Measurements from ENCODE around the gene PHYKPL. TPM values are rescaled to one million over a fixed set of nuclear protein-coding genes. Genes with fewer than 3 reads are reported as not detected.

Gene PHYKPL
- total and polyA plus RNA-seq, 11 donors, result 21.3 to 56.2 (median 38.6) TPM

GRCh38 chr5:178236126-178236525 lies 3.5 kb upstream of the PHYKPL start:
- Histone ChIP-seq H3K27ac (peak overlapping the region in 9 of 12 donors; percentile 23 to 87 (median 52)), H3K27me3 (no peaks in the 10 kb centered on the region), H3K9me3 (no peaks in the 10 kb centered on the region), H3K36me3 (no peaks in the 10 kb centered on the region), H3K4me3 (no peak overlapping the region), H3K4me1 (peaks cover 7 to 83% (median 52%) of the 10 kb centered on the region in 12 donors)
- peak in 1 of 5 donors; percentile 26 for DNase-seq
- TF ChIP-seq POLR2A (IDR thresholded peaks at IDR 0.05) (no peak), CTCF (IDR thresholded peaks at IDR 0.05) (no peak)
- ATAC-seq, result no peak
- 87 to 92% (median 90%) methylated on average over 9 of the region's 9 CpGs for WGBS, 4 donors
- intact Hi-C loops (cut with DNase I), result loop anchor here in 1 of 10 donors (5.0 to 10.0 kb wide), 2 partner anchors 311 to 499 kb away; partner anchors contain the start of gene ZNF354A

GRCh38 chr5:178235588-178235974 lies 3.0 kb upstream of the PHYKPL start:
- H3K27ac ChIP-seq, result peak overlapping the region in 1 of 12 donors; percentile 51
- WGBS, 4 donors, result 76 to 84% (median 78%) methylated on average over 3 of the region's 3 CpGs

GRCh38 chr5:178234750-178235587 lies 2.4 kb upstream of the PHYKPL start:
- H3K27me3 ChIP-seq, result no peaks in the 10 kb centered on the region
- H3K9me3 ChIP-seq, result no peaks in the 10 kb centered on the region
- ATAC-seq (peak in 1 of 4 donors; percentile 25), DNase-seq (peak; percentile 68 to 86 (median 71))
- no peak overlapping the region for H3K4me3 ChIP-seq
- peaks cover 0 to 9% (median 2%) of the 10 kb centered on the region in 9 donors for H3K36me3 ChIP-seq
- peak; percentile 63 to 84 (median 74) for TF ChIP-seq CTCF (IDR thresholded peaks at IDR 0.05)
- no peak for TF ChIP-seq POLR2A (IDR thresholded peaks at IDR 0.05)
- WGBS, 4 donors, result 21 to 25% (median 24%) methylated on average over 12 of the region's 12 CpGs
- intact Hi-C loops (cut with DNase I), result loop anchor here in 3 of 10 donors (1.0 to 10.0 kb wide), 4 partner anchors 312 to 500 kb away; partner anchors contain the start of genes COL23A1 (in 3 of the 3) and ZNF354A (in 1 of the 3)
- H3K27ac ChIP-seq, result peak overlapping the region in 3 of 12 donors; percentile 49 to 51 (median 49)
- H3K4me1 ChIP-seq, result peaks cover 8 to 83% (median 59%) of the 10 kb centered on the region in 12 donors

More at GRCh38 chr5:178235588-178235974, 3.0 kb upstream of the PHYKPL start:
- no peak for DNase-seq
- peaks cover 8 to 83% (median 58%) of the 10 kb centered on the region in 12 donors for H3K4me1 ChIP-seq
- ATAC-seq, result no peak
- TF ChIP-seq CTCF (IDR thresholded peaks at IDR 0.05), result no peak
- TF ChIP-seq POLR2A (IDR thresholded peaks at IDR 0.05), result no peak
- peaks cover 0 to 3% (median 0%) of the 10 kb centered on the region in 9 donors for H3K36me3 ChIP-seq
- no peaks in the 10 kb centered on the region for H3K9me3 ChIP-seq
- no peaks in the 10 kb centered on the region for H3K27me3 ChIP-seq
- no peak overlapping the region for H3K4me3 ChIP-seq
- intact Hi-C loops (cut with DNase I), result loop anchor here in 3 of 10 donors (2.0 to 10.0 kb wide), 3 partner anchors 312 to 499 kb away; partner anchors contain the start of genes COL23A1 (in 2 of the 3) and ZNF354A (in 1 of the 3)
